HepG2 (cell line): ENCODE results near the gene CAD. TPM values are rescaled to one million over a fixed set of nuclear protein-coding genes. Genes with fewer than 3 reads are reported as not detected.
A peak's percentile ranks its signal among the peaks of the same experiment; 100 is the strongest.

Source experiments
- ATF7 ChIP-seq, 2 experiments: fragments of 450-650 bp in 1 of 2; sonication (generic) in 1 of 2; formaldehyde crosslinking in 1 of 2; IDR thresholded peaks; 2 replicates each; pipeline versions ENCODE4 v1.4.0 to v1.6.1; 2016 to 2020; ENCODE audit warnings: antibody characterized with exemption in 1 of 2, mild to moderate bottlenecking in 1 of 2, missing genetic modification reagents in 1 of 2
- ERF ChIP-seq: IDR thresholded peaks from 2 replicates; pipeline ENCODE4 v1.6.1; 2018; ENCODE audit warnings: missing biosample characterization, missing genetic modification reagents
- HNRNPL ChIP-seq: fragments of 200-400 bp; formaldehyde crosslinking; IDR thresholded peaks from 2 replicates; pipeline ENCODE4 v1.6.1; 2017; ENCODE audit warnings: mild to moderate bottlenecking, low read depth, low read length
- NR2C2 ChIP-seq: sonication (generic); formaldehyde crosslinking; IDR thresholded peaks from 2 replicates; pipeline ENCODE4 v1.4.0; 2020; ENCODE audit warnings: missing genetic modification reagents, mild to moderate bottlenecking, moderate library complexity, borderline replicate concordance
- PAWR ChIP-seq: sonication (generic); formaldehyde crosslinking; IDR thresholded peaks from 2 replicates; pipeline ENCODE4 v1.4.0; 2020; ENCODE audit warnings: missing genetic modification reagents, mild to moderate bottlenecking, borderline replicate concordance
- PCBP1 ChIP-seq: fragments of 200-400 bp; formaldehyde crosslinking; IDR thresholded peaks from 2 replicates; pipeline ENCODE4 v1.6.1; 2017; ENCODE audit warnings: mild to moderate bottlenecking, low read depth, low read length, borderline replicate concordance
- PLRG1 ChIP-seq: fragments of 450-650 bp; conservative IDR thresholded peaks from 2 replicates; pipeline ENCODE4 v1.6.1; 2016
- PRPF4 ChIP-seq: fragments of 200-400 bp; formaldehyde crosslinking; IDR thresholded peaks from 2 replicates; pipeline ENCODE4 v1.6.1; 2016; ENCODE audit warnings: low read length, low read depth; ENCODE audit not compliant: poor library complexity, severe bottlenecking
- SRY ChIP-seq: sonication (generic); formaldehyde crosslinking; IDR thresholded peaks from 2 replicates; pipeline ENCODE4 v1.8.0; 2022; ENCODE audit warnings: mild to moderate bottlenecking, missing genetic modification reagents
- ZBTB42 ChIP-seq: sonication (generic); formaldehyde crosslinking; IDR thresholded peaks from 2 replicates; pipeline ENCODE4 v1.5.0; 2020; ENCODE audit warnings: mild to moderate bottlenecking, missing genetic modification reagents
- ZNF180 ChIP-seq: sonication (generic); formaldehyde crosslinking; IDR thresholded peaks from 2 replicates; pipeline ENCODE4 v1.4.0; 2020; ENCODE audit warnings: low read depth, missing genetic modification reagents, borderline replicate concordance
- ZNF350 ChIP-seq: sonication (generic); formaldehyde crosslinking; IDR thresholded peaks from 2 replicates; pipeline ENCODE4 v1.4.0; 2020; ENCODE audit warnings: mild to moderate bottlenecking, low read depth, missing genetic modification reagents, borderline replicate concordance
- ZNF510 ChIP-seq: sonication (generic); formaldehyde crosslinking; IDR thresholded peaks from 2 replicates; pipeline ENCODE4 v1.4.0; 2020; ENCODE audit warnings: low read depth, mild to moderate bottlenecking, missing genetic modification reagents
- ZNF546 ChIP-seq: sonication (generic); formaldehyde crosslinking; conservative IDR thresholded peaks from 2 replicates; pipeline ENCODE4 v1.8.1; 2023; ENCODE audit warnings: mild to moderate bottlenecking, missing genetic modification reagents
- ZNF547 ChIP-seq: sonication (generic); formaldehyde crosslinking; IDR thresholded peaks from 2 replicates; pipeline ENCODE4 v1.5.1; 2020; ENCODE audit warnings: mild to moderate bottlenecking, missing genetic modification reagents
- ZNF562 ChIP-seq: sonication (generic); formaldehyde crosslinking; IDR thresholded peaks from 2 replicates; pipeline ENCODE4 v1.8.0; 2022; ENCODE audit warnings: missing genetic modification reagents, borderline replicate concordance
- polyA plus RNA-seq, 8 experiments: library from polyadenylated mRNA; depleted of rRNA in 3 of 8; stranded (reverse) in 7 of 8; unstranded in 1 of 8; fragments of >200 nt; fragmentation: Illumina TruSeq in 4 of 8; extraction: Trizol in 4 of 8; gene quantifications; 2 replicates each; pipeline versions ENCODE4 v1.2.1 to v1.2.3, GENCODE V29; 2011 to 2016; ENCODE audit warnings: low read depth in 4 of 8, missing spikeins in 1 of 8, mixed read lengths in 1 of 8; ENCODE audit not compliant: insufficient read depth in 1 of 8
- total RNA-seq, 5 experiments: library from RNA; depleted of rRNA; stranded (reverse); fragments of >200 nt; fragmentation: Illumina TruSeq; extraction: Trizol; gene quantifications; 2 replicates each; pipeline ENCODE4 v1.2.3, GENCODE V29; 2016; ENCODE audit warnings: low read depth in 1 of 5
- TF ChIP-seq, protein P1 (sequence below): sonication (generic); formaldehyde crosslinking; conservative IDR thresholded peaks from 2 replicates; pipeline ENCODE4 v1.8.0; 2022; ENCODE audit warnings: mild to moderate bottlenecking, moderate library complexity, missing genetic modification reagents
- TF ChIP-seq, protein P2 (sequence below): IDR thresholded peaks from 2 replicates; pipeline ENCODE4 v1.6.1; 2016; ENCODE audit warnings: low read depth, borderline replicate concordance
- TF ChIP-seq, protein P3 (sequence below): sonication (generic); formaldehyde crosslinking; IDR thresholded peaks from 2 replicates; pipeline ENCODE4 v1.8.1; 2023; ENCODE audit warnings: mild to moderate bottlenecking, moderate library complexity, missing genetic modification reagents
- TF ChIP-seq, protein P4 (sequence below): sonication (generic); formaldehyde crosslinking; IDR thresholded peaks from 2 replicates; pipeline ENCODE4 v1.4.0; 2020; ENCODE audit warnings: mild to moderate bottlenecking, missing genetic modification reagents
- TF ChIP-seq, protein P5 (sequence below): sonication (generic); formaldehyde crosslinking; IDR thresholded peaks from 2 replicates; pipeline ENCODE4 v1.4.0; 2020; ENCODE audit warnings: mild to moderate bottlenecking, missing genetic modification reagents
- TF ChIP-seq, protein P6 (sequence below): sonication (generic); formaldehyde crosslinking; conservative IDR thresholded peaks from 2 replicates; pipeline ENCODE4 v1.8.0; 2022; ENCODE audit warnings: missing genetic modification reagents

CAD gene
- total and polyA plus RNA-seq, 2 of the 13 experiments (the other 11 are each of a cell fraction or from before 2014, with no cell fraction given), result 21.7 to 37.0 TPM

DNA sequence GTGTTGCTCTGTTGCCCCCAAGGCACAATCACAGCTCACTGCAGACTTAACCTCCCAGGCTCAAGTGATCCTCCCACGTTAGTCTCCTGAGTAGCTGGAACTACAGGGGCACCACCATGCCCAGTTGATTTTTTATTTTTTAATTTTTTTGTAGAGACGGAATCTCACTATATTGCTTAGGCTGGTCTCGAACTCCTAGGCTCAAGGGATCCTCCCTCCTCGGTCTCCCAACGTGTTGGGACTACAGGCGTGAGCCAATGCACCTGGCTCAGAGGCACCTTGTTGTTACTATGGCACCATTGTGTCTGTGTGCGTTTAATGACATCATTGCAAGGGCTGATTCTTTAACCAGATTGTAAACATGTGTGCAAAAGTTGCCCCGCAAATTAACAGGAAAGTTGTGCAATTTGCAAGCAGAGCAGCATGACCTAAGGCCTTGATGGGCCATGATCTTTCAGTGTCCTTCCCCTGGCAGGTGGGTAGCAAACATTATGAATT is 45.8 kb upstream of the CAD start (continued):
- peak; percentile 72; the same call in 1 of the 2 replicates for TF ChIP-seq ZNF350 (CRISPR knock-in tag)
- TF ChIP-seq PAWR (CRISPR knock-in tag), result no peak
- no peak for TF ChIP-seq PCBP1
- peak; percentile 46; the same call in 1 of the 2 replicates for TF ChIP-seq ZNF547 (CRISPR knock-in tag)
- peak; percentile 84 for TF ChIP-seq ZNF546
- TF ChIP-seq PRPF4, result no peak
- peak; percentile 98 for TF ChIP-seq ATF7 (IDR thresholded peaks at IDR 0.05)
- peak; percentile 99 for TF ChIP-seq ATF7 (CRISPR knock-in tag; IDR thresholded peaks at IDR 0.05)
- no peak for TF ChIP-seq HNRNPL
- TF ChIP-seq NR2C2 (CRISPR knock-in tag), result peak; percentile 78
- TF ChIP-seq SRY, result 0 out of 2 replicates have a peak, but pooled peaks have one; percentile 61
- TF ChIP-seq, protein P1, sequence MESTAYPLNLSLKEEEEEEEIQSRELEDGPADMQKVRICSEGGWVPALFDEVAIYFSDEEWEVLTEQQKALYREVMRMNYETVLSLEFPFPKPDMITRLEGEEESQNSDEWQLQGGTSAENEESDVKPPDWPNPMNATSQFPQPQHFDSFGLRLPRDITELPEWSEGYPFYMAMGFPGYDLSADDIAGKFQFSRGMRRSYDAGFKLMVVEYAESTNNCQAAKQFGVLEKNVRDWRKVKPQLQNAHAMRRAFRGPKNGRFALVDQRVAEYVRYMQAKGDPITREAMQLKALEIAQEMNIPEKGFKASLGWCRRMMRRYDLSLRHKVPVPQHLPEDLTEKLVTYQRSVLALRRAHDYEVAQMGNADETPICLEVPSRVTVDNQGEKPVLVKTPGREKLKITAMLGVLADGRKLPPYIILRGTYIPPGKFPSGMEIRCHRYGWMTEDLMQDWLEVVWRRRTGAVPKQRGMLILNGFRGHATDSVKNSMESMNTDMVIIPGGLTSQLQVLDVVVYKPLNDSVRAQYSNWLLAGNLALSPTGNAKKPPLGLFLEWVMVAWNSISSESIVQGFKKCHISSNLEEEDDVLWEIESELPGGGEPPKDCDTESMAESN, result no peak
- TF ChIP-seq ZNF510, result no peak
- TF ChIP-seq, protein P2, sequence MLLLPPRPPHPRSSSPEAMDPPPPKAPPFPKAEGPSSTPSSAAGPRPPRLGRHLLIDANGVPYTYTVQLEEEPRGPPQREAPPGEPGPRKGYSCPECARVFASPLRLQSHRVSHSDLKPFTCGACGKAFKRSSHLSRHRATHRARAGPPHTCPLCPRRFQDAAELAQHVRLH (CRISPR knock-in tag), result peak; percentile 78; the same call in 1 of the 2 replicates
- peak; percentile 97 for TF ChIP-seq ERF (CRISPR knock-in tag)
- TF ChIP-seq, protein P3, sequence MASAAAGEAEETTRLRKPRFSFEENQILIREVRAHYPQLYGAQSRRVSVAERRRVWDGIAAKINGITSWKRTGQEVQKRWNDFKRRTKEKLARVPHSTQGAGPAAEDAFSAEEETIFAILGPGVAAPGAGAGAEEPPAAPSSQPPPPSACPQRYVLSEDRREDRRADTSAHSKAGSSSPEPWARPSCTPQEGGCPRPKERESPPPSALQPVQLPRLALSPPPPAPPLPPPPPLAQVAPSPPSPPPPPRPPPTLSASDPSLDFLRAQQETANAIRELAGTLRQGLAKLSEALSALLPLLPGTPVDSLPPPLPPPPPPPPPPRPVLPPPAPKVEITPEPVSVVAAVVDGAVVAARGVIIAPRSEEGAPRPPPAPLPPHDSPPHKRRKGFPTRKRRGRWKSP (CRISPR knock-in tag), result peak; percentile 53; the same call in 1 of the 2 replicates
- no peak for TF ChIP-seq ZNF562 (CRISPR knock-in tag)
- TF ChIP-seq ZNF180 (CRISPR knock-in tag), result no peak
- TF ChIP-seq, protein P4, sequence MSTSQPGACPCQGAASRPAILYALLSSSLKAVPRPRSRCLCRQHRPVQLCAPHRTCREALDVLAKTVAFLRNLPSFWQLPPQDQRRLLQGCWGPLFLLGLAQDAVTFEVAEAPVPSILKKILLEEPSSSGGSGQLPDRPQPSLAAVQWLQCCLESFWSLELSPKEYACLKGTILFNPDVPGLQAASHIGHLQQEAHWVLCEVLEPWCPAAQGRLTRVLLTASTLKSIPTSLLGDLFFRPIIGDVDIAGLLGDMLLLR, result no peak
- TF ChIP-seq, protein P5, sequence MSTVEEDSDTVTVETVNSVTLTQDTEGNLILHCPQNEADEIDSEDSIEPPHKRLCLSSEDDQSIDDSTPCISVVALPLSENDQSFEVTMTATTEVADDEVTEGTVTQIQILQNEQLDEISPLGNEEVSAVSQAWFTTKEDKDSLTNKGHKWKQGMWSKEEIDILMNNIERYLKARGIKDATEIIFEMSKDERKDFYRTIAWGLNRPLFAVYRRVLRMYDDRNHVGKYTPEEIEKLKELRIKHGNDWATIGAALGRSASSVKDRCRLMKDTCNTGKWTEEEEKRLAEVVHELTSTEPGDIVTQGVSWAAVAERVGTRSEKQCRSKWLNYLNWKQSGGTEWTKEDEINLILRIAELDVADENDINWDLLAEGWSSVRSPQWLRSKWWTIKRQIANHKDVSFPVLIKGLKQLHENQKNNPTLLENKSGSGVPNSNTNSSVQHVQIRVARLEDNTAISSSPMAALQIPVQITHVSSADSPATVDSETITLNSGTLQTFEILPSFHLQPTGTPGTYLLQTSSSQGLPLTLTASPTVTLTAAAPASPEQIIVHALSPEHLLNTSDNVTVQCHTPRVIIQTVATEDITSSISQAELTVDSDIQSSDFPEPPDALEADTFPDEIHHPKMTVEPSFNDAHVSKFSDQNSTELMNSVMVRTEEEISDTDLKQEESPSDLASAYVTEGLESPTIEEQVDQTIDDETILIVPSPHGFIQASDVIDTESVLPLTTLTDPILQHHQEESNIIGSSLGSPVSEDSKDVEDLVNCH (CRISPR knock-in tag), result no peak
- TF ChIP-seq, protein P6, sequence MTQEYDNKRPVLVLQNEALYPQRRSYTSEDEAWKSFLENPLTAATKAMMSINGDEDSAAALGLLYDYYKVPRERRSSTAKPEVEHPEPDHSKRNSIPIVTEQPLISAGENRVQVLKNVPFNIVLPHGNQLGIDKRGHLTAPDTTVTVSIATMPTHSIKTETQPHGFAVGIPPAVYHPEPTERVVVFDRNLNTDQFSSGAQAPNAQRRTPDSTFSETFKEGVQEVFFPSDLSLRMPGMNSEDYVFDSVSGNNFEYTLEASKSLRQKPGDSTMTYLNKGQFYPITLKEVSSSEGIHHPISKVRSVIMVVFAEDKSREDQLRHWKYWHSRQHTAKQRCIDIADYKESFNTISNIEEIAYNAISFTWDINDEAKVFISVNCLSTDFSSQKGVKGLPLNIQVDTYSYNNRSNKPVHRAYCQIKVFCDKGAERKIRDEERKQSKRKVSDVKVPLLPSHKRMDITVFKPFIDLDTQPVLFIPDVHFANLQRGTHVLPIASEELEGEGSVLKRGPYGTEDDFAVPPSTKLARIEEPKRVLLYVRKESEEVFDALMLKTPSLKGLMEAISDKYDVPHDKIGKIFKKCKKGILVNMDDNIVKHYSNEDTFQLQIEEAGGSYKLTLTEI (CRISPR knock-in tag), result no peak
- TF ChIP-seq ZBTB42 (CRISPR knock-in tag), result 0 out of 2 replicates have a peak, but pooled peaks have one; percentile 34
- no peak for TF ChIP-seq PLRG1
